GM10248 (cell line): ENCODE results near the gene SURF2.
"Not testable (repeated sequence)": the region's sequence is repeated elsewhere in the genome, so short reads cannot be mapped to it uniquely, and the experiment has no call there.

ENCODE experiments used
- CTCF ChIA-PET: fragments of 300-600 bp; sonication (Branson Sonifier 250); formaldehyde crosslinking; extraction: SDS; loops from one replicate; lab custom pipeline; 2021; ENCODE audit warnings: antibody characterized with exemption; lab: Yijun Ruan, JAX
- POLR2A ChIA-PET: fragments of 350-650 bp; sonication (Branson Sonifier 250); formaldehyde crosslinking; extraction: SDS; loops from one replicate; lab custom pipeline; 2020; ENCODE audit warnings: antibody characterized with exemption; lab: Yijun Ruan, JAX
- DNase-seq: peaks from one replicate; pipeline ENCODE4 v3.0.0; 2012; ENCODE audit errors: extremely low spot score
- TF ChIP-seq, protein P1 (sequence below): IDR thresholded peaks from 2 replicates; pipeline ENCODE4 v1.5.1; 2012; ENCODE audit warnings: mild to moderate bottlenecking, low read depth; ENCODE audit errors: extremely low read depth, missing control alignments, control extremely low read depth

SURF2 gene

DNA sequence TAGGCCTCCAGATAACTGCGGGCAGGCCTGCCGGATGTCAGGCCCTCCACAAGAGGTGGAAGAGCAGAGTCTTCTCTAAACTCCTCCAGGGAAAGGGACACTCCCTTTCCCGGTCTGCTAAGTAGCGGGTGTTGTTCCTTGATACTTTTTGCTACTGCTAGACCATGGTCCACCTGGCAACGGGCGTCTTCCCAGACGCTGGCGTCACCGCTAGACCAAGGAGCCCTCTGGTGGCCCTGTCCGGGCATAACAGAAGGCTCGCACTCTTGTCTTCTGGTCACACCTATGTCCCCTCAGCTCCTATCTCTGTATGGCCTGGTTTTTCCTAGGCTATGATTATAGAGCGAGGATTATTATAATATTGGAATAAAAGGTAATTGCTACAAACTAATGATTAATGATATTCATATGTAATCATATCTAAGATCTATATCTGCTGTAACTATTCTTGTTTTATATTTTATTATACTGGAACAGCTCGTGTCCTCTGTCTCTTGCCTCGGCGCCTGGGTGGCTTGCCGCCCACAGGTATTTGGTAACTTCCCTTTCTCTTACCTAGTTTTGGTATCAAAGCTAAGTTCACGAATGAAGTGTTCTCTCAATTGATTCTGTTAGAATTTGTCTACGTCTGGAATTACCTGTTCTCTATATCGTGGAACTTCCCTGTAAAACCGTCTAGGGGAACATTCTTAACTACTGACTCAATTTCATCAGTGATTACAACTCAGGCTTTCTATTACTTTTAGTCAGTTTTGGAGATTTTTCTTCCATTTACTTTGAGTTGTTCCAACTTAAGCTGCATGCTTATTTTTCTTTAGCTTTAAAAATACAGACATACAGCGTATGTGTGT lies 26.8 kb upstream of the SURF2 start:
- TF ChIP-seq, protein P1, sequence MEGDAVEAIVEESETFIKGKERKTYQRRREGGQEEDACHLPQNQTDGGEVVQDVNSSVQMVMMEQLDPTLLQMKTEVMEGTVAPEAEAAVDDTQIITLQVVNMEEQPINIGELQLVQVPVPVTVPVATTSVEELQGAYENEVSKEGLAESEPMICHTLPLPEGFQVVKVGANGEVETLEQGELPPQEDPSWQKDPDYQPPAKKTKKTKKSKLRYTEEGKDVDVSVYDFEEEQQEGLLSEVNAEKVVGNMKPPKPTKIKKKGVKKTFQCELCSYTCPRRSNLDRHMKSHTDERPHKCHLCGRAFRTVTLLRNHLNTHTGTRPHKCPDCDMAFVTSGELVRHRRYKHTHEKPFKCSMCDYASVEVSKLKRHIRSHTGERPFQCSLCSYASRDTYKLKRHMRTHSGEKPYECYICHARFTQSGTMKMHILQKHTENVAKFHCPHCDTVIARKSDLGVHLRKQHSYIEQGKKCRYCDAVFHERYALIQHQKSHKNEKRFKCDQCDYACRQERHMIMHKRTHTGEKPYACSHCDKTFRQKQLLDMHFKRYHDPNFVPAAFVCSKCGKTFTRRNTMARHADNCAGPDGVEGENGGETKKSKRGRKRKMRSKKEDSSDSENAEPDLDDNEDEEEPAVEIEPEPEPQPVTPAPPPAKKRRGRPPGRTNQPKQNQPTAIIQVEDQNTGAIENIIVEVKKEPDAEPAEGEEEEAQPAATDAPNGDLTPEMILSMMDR = peak; percentile 54
- POLR2A ChIA-PET = interaction anchor here (1.2 kb wide), 1 partner anchor 45 kb away, joined by 3 read pairs; no protein-coding TSS in a partner anchor
- not testable (repeated sequence) for DNase-seq
- CTCF ChIA-PET = interaction anchor here (0.7 to 2.6 kb wide), 12 partner anchors 9 to 429 kb away, joined by 3 to 14 read pairs (median 4); no protein-coding TSS in a partner anchor

- ChIA-PET CTCF (interaction anchor here (0.9 to 2.6 kb wide), 4 partner anchors 44 to 173 kb away, joined by 3 to 14 read pairs (median 4); no protein-coding TSS in a partner anchor), POLR2A (interaction anchor here (0.6 to 0.8 kb wide), 2 partner anchors 17 to 84 kb away, joined by 3 read pairs; partner anchors contain the start of genes MED22 and RPL7A)
- DNase-seq = no peak
- TF ChIP-seq, protein P1 = no peak
These were observed 25.1 kb upstream of the SURF2 start for GRCh38 chr9:133331221-133331620.

GRCh38 chr9:133331641-133332380 lies 24.5 kb upstream of the SURF2 start:
- ChIA-PET CTCF (interaction anchor here (0.7 to 2.6 kb wide), 4 partner anchors 11 to 146 kb away, joined by 3 to 14 read pairs (median 3); no protein-coding TSS in a partner anchor), POLR2A (interaction anchor here (0.6 to 1.0 kb wide), 2 partner anchors 15 to 84 kb away, joined by 3 read pairs; no protein-coding TSS in a partner anchor)
- DNase-seq = no peak
- TF ChIP-seq, protein P1 = no peak

DNA sequence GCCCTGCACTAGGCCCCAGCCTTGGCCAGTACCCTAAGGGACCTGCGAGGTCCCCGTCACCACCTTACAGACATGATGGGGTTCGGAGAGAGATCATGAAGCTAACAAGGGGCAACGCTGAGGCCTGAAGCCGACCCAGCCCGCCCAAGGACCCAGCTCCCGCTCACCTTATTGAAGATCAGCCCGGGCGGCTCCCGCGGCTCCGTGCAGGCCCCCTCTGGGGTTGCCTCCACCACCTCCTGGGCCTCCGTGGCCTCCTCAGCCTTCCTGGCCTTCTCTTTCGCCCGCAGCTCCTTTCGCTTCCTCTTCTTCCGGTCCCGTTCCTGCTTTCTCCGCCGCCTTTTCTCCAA lies 24.0 kb upstream of the SURF2 start:
- ChIA-PET CTCF (interaction anchor here (0.7 to 1.3 kb wide), 5 partner anchors 10 to 146 kb away, joined by 3 read pairs; no protein-coding TSS in a partner anchor), POLR2A (interaction anchor here (0.6 to 1.0 kb wide), 2 partner anchors 14 to 1018 kb away, joined by 3 read pairs; no protein-coding TSS in a partner anchor)
- TF ChIP-seq, protein P1 = no peak
- DNase-seq = no peak

- TF ChIP-seq, protein P1 = no peak
- DNase-seq = no peak
- ChIA-PET CTCF (interaction anchor here (0.7 to 1.3 kb wide), 4 partner anchors 9 to 146 kb away, joined by 3 to 4 read pairs (median 3); no protein-coding TSS in a partner anchor), POLR2A (interaction anchor here (0.6 kb wide), 1 partner anchor 1017 kb away, joined by 3 read pairs; no protein-coding TSS in a partner anchor)
These were observed 23.3 kb upstream of the SURF2 start for GRCh38 chr9:133333011-133333410.
